H1 (cell line): ENCODE results near the gene RCAN2. TPM values are rescaled to one million over a fixed set of nuclear protein-coding genes. Genes with fewer than 3 reads are reported as not detected.

Experiments used
- CBX5 ChIP-seq: fragments of 300-800, 300-1000 bp; sonication (generic); IDR thresholded peaks from 2 replicates; pipeline ENCODE4 v1.7.1; 2016; ENCODE audit warnings: antibody characterized with exemption, low read length, low read depth
- CBX8 ChIP-seq: fragments of 300-800, 300-1000 bp; sonication (generic); IDR thresholded peaks from 2 replicates; pipeline ENCODE4 v1.7.1; 2016; ENCODE audit warnings: low read depth, low read length, borderline replicate concordance
- CEBPB ChIP-seq: IDR thresholded peaks from 2 replicates; pipeline ENCODE4 v1.6.1; 2012; ENCODE audit warnings: low read depth, low read length
- CHD1 ChIP-seq: IDR thresholded peaks from 2 replicates; pipeline ENCODE4 v1.6.1; 2012; ENCODE audit warnings: low read depth, low read length, improper control_type of control experiment
- CTBP2 ChIP-seq: IDR thresholded peaks from 2 replicates; pipeline ENCODE4 v1.7.0; 2011; ENCODE audit warnings: borderline replicate concordance, mild to moderate bottlenecking, moderate library complexity, mixed read lengths, low read length; ENCODE audit not compliant: insufficient read depth, insufficient read length
- E2F6 ChIP-seq: IDR thresholded peaks from 2 replicates; pipeline ENCODE4 v1.6.1; 2012; ENCODE audit warnings: inconsistent platforms
- GABPA ChIP-seq: IDR thresholded peaks from 2 replicates; pipeline ENCODE4 v1.6.1; 2011; ENCODE audit warnings: mild to moderate bottlenecking, low read length, moderate library complexity, borderline replicate concordance; ENCODE audit not compliant: insufficient read depth
- PHF8 ChIP-seq: fragments of 200-600 bp; sonication (generic); conservative IDR thresholded peaks from 2 replicates; pipeline ENCODE4 v1.7.1; 2012; ENCODE audit warnings: low read depth, mild to moderate bottlenecking, inconsistent platforms, low read length, moderate library complexity
- SIN3A ChIP-seq, 2 experiments: IDR thresholded peaks in 1 of 2; conservative IDR thresholded peaks in 1 of 2; 2 replicates each; pipeline ENCODE4 v1.6.1; 2011 to 2012; ENCODE audit warnings: low read length in 2 of 2, improper control_type of control experiment in 1 of 2, low read depth in 1 of 2, mild to moderate bottlenecking in 1 of 2
- SIRT6 ChIP-seq: IDR thresholded peaks from one replicate; pipeline ENCODE4 v1.7.1; 2012; ENCODE audit warnings: low read length, inconsistent platforms
- polyA plus RNA-seq, 7 experiments: library from polyadenylated mRNA; depleted of rRNA in 3 of 7; stranded (reverse) in 5 of 7; unstranded in 2 of 7; fragments of >200 nt in 5 of 7; fragments of 200-250 nt in 2 of 7; gene quantifications; 1 replicate in 5 of 7; 2 replicates in 1 of 7; 4 replicates in 1 of 7; pipeline versions ENCODE4 v1.2.1 to v1.2.3, GENCODE V29; 2011 to 2013; ENCODE audit warnings: missing spikeins in 2 of 7, mixed read lengths in 2 of 7
- total RNA-seq: library from RNA; stranded (reverse); fragmentation: NEBNext Ultra II Directional; extraction: Animal tissue kit (Norgen Biotek cat#: 25700); gene quantifications from 2 replicates; pipeline ENCODE4 v1.2.1, GENCODE V29; 2021
- TF ChIP-seq, protein P1 (sequence below): fragments of 300-600 bp; sonication (generic); IDR thresholded peaks from 2 replicates; pipeline ENCODE4 v1.7.1; 2012; ENCODE audit warnings: low read length, moderate library complexity, mild to moderate bottlenecking, inconsistent platforms; ENCODE audit not compliant: insufficient replicate concordance

Gene RCAN2
- total and polyA plus RNA-seq, 2 of the 8 experiments (the other 6 are each of a cell fraction or from before 2014, with no cell fraction given) = 5.0 to 8.5 TPM

DNA sequence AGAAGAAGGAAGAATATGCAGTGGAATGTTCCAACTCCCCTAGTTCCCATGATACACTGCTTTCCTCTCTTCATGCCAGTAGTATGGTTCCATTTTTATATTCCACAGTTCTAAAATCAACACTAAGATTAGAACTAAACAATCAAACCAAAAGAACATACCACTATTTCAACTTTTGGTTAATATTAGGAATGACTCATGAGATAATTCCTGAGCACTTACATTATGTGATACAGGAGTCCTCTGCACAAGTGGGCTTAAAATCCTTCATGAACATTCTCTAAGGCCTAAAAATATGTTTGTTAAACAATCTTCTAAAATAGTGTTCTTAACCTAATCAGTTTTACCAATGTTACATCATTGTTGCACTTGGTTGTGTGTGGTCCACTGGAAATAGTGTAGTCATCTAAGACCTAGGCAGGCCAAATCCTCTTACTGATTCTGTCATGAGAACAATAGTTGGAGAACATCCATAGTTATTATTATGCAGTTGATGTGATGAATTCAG is 30.3 kb upstream of the RCAN2 start (continued):
- TF ChIP-seq, protein P1, sequence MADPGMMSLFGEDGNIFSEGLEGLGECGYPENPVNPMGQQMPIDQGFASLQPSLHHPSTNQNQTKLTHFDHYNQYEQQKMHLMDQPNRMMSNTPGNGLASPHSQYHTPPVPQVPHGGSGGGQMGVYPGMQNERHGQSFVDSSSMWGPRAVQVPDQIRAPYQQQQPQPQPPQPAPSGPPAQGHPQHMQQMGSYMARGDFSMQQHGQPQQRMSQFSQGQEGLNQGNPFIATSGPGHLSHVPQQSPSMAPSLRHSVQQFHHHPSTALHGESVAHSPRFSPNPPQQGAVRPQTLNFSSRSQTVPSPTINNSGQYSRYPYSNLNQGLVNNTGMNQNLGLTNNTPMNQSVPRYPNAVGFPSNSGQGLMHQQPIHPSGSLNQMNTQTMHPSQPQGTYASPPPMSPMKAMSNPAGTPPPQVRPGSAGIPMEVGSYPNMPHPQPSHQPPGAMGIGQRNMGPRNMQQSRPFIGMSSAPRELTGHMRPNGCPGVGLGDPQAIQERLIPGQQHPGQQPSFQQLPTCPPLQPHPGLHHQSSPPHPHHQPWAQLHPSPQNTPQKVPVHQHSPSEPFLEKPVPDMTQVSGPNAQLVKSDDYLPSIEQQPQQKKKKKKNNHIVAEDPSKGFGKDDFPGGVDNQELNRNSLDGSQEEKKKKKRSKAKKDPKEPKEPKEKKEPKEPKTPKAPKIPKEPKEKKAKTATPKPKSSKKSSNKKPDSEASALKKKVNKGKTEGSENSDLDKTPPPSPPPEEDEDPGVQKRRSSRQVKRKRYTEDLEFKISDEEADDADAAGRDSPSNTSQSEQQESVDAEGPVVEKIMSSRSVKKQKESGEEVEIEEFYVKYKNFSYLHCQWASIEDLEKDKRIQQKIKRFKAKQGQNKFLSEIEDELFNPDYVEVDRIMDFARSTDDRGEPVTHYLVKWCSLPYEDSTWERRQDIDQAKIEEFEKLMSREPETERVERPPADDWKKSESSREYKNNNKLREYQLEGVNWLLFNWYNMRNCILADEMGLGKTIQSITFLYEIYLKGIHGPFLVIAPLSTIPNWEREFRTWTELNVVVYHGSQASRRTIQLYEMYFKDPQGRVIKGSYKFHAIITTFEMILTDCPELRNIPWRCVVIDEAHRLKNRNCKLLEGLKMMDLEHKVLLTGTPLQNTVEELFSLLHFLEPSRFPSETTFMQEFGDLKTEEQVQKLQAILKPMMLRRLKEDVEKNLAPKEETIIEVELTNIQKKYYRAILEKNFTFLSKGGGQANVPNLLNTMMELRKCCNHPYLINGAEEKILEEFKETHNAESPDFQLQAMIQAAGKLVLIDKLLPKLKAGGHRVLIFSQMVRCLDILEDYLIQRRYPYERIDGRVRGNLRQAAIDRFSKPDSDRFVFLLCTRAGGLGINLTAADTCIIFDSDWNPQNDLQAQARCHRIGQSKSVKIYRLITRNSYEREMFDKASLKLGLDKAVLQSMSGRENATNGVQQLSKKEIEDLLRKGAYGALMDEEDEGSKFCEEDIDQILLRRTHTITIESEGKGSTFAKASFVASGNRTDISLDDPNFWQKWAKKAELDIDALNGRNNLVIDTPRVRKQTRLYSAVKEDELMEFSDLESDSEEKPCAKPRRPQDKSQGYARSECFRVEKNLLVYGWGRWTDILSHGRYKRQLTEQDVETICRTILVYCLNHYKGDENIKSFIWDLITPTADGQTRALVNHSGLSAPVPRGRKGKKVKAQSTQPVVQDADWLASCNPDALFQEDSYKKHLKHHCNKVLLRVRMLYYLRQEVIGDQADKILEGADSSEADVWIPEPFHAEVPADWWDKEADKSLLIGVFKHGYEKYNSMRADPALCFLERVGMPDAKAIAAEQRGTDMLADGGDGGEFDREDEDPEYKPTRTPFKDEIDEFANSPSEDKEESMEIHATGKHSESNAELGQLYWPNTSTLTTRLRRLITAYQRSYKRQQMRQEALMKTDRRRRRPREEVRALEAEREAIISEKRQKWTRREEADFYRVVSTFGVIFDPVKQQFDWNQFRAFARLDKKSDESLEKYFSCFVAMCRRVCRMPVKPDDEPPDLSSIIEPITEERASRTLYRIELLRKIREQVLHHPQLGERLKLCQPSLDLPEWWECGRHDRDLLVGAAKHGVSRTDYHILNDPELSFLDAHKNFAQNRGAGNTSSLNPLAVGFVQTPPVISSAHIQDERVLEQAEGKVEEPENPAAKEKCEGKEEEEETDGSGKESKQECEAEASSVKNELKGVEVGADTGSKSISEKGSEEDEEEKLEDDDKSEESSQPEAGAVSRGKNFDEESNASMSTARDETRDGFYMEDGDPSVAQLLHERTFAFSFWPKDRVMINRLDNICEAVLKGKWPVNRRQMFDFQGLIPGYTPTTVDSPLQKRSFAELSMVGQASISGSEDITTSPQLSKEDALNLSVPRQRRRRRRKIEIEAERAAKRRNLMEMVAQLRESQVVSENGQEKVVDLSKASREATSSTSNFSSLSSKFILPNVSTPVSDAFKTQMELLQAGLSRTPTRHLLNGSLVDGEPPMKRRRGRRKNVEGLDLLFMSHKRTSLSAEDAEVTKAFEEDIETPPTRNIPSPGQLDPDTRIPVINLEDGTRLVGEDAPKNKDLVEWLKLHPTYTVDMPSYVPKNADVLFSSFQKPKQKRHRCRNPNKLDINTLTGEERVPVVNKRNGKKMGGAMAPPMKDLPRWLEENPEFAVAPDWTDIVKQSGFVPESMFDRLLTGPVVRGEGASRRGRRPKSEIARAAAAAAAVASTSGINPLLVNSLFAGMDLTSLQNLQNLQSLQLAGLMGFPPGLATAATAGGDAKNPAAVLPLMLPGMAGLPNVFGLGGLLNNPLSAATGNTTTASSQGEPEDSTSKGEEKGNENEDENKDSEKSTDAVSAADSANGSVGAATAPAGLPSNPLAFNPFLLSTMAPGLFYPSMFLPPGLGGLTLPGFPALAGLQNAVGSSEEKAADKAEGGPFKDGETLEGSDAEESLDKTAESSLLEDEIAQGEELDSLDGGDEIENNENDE = no peak
- TF ChIP-seq GABPA = no peak
- TF ChIP-seq CBX5 = no peak
- TF ChIP-seq PHF8 = no peak
- TF ChIP-seq SIN3A (conservative IDR thresholded peaks at IDR 0.05 in 1 of 2, IDR thresholded peaks at IDR 0.05 in 1 of 2; ENCODE audit: low read depth in 1 of 2, low read length in 2 of 2) = no peak
- no peak for TF ChIP-seq SIRT6
- no peak for TF ChIP-seq CBX8
- no peak for TF ChIP-seq E2F6
- TF ChIP-seq CTBP2 = no peak
- TF ChIP-seq CEBPB = no peak
- no peak for TF ChIP-seq CHD1
